Erythroblast (primary cell): ENCODE results near the gene TEFM.
"Not testable (repeated sequence)": the region's sequence is repeated elsewhere in the genome, so short reads cannot be mapped to it uniquely, and the experiment has no call there.

Source experiments
- DNase-seq, 2 experiments: peaks; one replicate each; lab custom pipeline; 2025; lab: John Stamatoyannopoulos, UW
- GATA1 ChIP-seq: IDR thresholded peaks from 2 replicates; pipeline ENCODE4 v1.6.1; 2011; ENCODE audit warnings: low read depth, mild to moderate bottlenecking, control low read depth, low read length, moderate library complexity
- POLR2A ChIP-seq: IDR thresholded peaks from 2 replicates; pipeline ENCODE4 v1.6.1; 2011; ENCODE audit warnings: mild to moderate bottlenecking, low read length

Gene TEFM

GRCh38 chr17:30929081-30929633 lies 23.1 kb upstream of the TEFM start:
- no peak for DNase-seq
- TF ChIP-seq GATA1 (no peak), POLR2A (no peak)

GRCh38 chr17:30928584-30928983 lies 22.5 kb upstream of the TEFM start:
- TF ChIP-seq POLR2A (no peak), GATA1 (no peak)
- no peak for DNase-seq

GRCh38 chr17:30927756-30928155 lies 21.7 kb upstream of the TEFM start:
- no peak for DNase-seq
- TF ChIP-seq GATA1 (no peak), POLR2A (no peak)

- no peak for TF ChIP-seq POLR2A
- no peak for TF ChIP-seq GATA1
- DNase-seq: no peak
Measured at GRCh38 chr17:30926516-30926915, 20.5 kb upstream of the TEFM start.

- DNase-seq: no peak
- TF ChIP-seq POLR2A (no peak), GATA1 (no peak)
Measured at GRCh38 chr17:30924341-30924740, 18.3 kb upstream of the TEFM start.

- DNase-seq: no peak
Measured at GRCh38 chr17:30922235-30923030, 16.4 kb upstream of the TEFM start.

GRCh38 chr17:30921544-30922196 lies 15.6 kb upstream of the TEFM start, which contains the start of gene ADAP2:
ADAP2 (plus strand) TSS chr17:30921945; CDS start chr17:30922015, 70 bp downstream.
- TF ChIP-seq GATA1: no peak
- TF ChIP-seq POLR2A: no peak
- DNase-seq: peak; percentile 11 to 17

More at GRCh38 chr17:30922235-30923030, 16.4 kb upstream of the TEFM start:
- no peak for TF ChIP-seq GATA1
- no peak for TF ChIP-seq POLR2A

- TF ChIP-seq GATA1: no peak
- TF ChIP-seq POLR2A: no peak
- DNase-seq: no peak
Measured at GRCh38 chr17:30920683-30921543, 14.9 kb upstream of the TEFM start.

GRCh38 chr17:30920282-30920681 lies 14.2 kb upstream of the TEFM start:
- no peak for TF ChIP-seq GATA1
- no peak for TF ChIP-seq POLR2A
- no peak for DNase-seq

- DNase-seq: no peak
- TF ChIP-seq POLR2A: no peak
- TF ChIP-seq GATA1: no peak
Measured at GRCh38 chr17:30917050-30917449, 11.0 kb upstream of the TEFM start.

GRCh38 chr17:30915833-30916611 lies 10.0 kb upstream of the TEFM start:
- TF ChIP-seq GATA1 (no peak), POLR2A (no peak)
- no peak for DNase-seq

GRCh38 chr17:30913955-30914354 lies 7.9 kb upstream of the TEFM start:
- no peak for TF ChIP-seq POLR2A
- no peak for TF ChIP-seq GATA1
- no peak for DNase-seq

- not testable (repeated sequence) for DNase-seq
Measured at GRCh38 chr17:30910151-30910550, 4.1 kb upstream of the TEFM start.
